GM18505 (cell line): ENCODE results near the gene AKR1B15.
"Not testable (repeated sequence)": the region's sequence is repeated elsewhere in the genome, so short reads cannot be mapped to it uniquely, and the experiment has no call there.

Experiments used
- ATAC-seq: cut with Tn5 transposase; IDR thresholded peaks from one replicate; pipeline ENCODE4 v1.9.1; 2021; ENCODE audit not compliant: unreplicated experiment
- POLR2A ChIP-seq: IDR thresholded peaks from 4 replicates; pipeline ENCODE4 v1.6.1; 2011; ENCODE audit warnings: borderline replicate concordance; ENCODE audit not compliant: insufficient read depth, insufficient read length; ENCODE audit errors: extremely low read depth

The AKR1B15 gene

DNA sequence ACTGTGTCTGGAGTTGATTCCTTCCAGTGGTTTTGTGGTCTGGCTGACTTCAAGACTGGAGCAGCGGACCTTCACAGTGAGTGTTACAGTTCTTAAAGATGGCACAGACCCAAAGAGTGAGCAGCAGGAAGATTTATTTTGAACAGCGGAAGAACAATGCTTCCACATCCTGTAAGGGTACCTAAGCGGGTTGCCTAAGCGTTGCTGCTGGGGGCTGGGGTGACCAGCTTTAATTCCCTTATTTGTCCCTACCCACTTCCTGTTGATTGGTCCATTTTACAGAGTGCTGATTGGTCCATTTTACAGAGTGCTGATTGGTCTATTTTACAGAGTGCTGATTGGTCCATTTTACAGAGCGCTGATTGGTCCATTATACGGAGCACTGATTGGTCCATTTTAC is 13.2 kb downstream of the AKR1B15 start:
- ATAC-seq: no peak
- no peak for TF ChIP-seq POLR2A

DNA sequence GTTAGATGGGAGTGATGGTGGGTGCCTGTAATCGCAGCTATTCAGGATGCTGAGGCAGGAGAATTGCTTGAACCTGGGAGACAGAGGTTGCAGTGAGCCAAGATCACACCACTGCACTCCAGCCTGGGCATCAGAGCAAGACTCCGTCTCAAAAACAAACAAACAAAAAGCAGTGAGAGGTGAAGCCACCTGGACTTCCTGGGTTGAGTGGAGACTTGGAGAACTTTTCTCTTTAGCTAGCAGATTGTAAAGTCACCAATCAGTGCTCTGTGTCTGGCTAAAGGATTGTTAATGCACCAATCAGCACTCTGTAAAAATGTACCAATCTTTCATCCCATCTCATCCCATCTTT is 14.5 kb downstream of the AKR1B15 start:
- ATAC-seq: not testable (repeated sequence)

DNA sequence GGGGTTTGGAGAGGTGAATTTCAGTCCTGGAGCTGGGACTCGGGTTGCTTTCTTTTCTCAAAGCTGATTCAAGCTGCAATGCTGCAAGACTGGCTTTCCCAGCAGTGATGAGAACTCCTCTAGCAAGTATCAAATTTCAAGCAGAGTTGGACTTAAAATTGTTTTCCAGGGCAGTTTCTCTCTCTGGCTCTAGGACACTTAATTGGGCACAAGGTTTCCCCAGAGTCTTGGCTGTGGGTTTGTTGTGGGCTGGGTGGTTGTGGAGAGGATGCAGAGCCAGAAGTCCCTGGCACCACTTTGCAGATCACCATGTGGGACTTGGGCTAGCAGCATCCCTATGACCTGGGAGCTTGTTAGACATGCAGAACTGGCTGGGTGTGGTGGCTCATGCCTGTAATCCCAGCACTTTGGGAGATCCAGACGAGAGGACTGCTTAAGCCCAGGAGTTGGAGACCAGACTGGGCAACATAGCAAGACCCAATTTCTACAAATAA is 16.8 kb downstream of the AKR1B15 start:
- no peak for ATAC-seq
- no peak for TF ChIP-seq POLR2A

DNA sequence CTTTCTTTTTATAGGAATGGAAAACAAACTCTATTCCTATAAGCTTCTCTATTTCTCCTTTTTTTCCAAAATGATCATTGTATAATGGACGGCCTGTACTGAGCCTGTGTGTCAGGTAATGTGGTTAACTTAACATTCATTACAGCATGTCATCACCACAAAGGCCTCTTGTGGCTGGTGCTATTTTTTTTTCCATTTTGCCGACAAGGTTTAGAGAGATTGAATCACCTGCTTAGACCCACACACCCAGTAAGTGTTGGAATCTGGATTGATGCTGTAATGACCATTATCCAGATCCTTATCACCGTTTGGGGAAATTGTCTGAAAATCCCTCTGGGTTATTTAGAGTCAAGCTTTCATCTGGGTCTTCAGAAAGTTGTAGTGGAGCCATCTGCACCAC is 18.5 kb downstream of the AKR1B15 start:
- no peak for TF ChIP-seq POLR2A
- no peak for ATAC-seq

DNA sequence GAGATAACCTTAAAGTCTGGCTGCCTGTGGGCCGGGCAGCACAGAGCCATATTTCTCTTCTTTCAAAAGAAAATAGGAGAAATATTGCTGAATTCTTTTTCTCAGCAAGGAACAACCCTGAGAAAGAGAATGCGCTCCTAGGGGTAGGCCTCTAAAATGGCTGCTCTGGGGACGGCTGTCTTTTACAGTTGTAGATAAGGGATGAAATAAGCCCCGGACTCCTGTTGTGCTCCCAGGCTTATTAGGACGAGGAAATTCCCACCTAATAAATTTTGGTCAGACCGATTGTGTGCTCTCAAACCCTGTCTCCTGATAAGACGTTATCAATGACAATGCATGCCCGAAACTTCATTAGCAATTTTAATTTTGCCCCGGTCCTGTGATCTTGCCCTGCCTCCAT is 21.1 kb downstream of the AKR1B15 start:
- ATAC-seq: not testable (repeated sequence)

DNA sequence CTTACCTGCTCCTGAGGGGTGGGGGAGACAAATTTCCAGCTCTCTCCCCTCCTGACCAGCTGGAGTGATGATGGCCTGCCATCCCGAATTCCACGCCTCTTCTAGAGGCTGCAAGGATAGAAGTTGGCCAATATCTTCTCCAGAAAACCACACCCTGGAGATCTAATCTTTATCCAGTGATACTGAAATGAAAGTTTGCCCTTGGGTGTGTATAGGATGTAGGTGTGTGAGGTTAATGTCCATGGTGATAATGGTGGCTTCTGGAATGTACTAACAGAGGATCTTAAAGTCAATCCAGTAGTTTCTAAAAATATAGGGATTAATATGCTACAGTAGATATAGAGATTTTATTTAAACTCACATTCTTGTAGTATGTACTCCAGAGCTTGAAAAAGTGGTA is 22.2 kb downstream of the AKR1B15 start:
- no peak for ATAC-seq
- no peak for TF ChIP-seq POLR2A

DNA sequence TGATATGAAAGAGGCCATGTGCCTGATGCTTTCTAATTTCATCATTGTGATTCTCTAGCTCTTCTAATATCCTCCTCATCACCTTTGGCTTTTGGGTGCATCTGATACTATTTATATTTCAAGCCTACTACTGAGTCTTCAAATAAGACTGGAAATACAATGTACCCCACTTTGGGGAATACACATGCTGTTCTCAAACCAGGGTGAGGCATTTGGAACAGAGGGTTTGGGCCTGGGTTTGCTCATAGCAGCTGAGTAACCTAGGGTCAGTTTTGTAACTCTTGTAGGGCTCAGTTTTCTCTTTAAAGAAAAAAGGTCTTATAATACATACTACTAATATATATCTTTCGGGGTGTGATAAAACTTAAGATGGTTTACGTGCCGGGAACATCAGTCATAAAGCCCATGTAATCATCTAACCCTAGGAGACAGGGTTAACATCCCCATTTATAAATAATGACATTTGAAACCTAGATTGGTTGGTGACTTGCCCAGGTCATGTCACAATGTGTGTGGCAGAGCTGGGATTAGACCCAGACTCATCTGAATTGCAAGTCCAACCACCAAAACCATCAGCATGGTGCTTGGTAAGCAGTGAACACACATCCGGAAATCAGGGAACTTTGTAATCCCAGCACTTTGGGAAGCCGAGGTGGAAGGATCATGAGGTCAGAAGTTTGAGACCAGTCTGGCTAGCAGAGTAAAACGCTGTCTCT is 23.0 kb downstream of the AKR1B15 start:
- no peak for TF ChIP-seq POLR2A

DNA sequence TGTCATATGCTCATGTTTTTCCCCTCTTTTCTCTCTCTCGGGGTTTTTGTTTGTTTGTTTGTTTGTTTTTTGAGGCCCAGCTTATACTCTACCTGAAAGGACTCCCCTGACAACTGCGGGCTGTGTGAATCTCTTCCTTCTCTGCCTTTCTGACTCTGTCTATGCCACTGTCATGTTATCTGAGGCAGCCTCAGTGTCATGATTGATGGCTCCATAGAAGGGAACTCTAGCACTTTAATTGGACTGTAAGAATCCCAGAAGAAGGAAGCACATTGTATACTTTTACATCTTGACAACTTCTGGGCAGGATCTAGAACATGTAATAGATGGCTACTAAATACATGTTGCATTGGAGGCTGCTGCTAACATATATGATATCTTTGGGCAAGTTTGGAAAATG is 25.4 kb downstream of the AKR1B15 start:
- no peak for ATAC-seq
- no peak for TF ChIP-seq POLR2A

More for the DNA sequence above, 23.0 kb downstream of the AKR1B15 start:
- no peak for ATAC-seq

DNA sequence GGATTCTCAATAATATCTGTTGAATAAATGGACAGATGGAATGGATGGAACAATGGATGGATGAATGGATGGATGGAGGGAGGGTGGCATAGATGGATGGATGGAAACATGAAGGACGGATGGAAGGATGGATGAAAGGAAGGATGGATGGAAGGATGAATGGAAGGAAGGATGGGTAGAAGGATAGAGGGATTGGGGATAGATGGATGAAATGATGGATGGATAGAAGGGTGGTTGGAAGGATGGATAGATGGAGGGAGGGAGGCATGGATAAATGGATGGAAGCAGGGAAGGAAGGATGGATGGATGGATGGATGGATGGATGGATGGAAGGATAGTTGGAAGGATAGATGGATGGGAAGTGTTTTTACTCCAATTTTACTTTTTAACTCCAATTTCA is 35.4 kb downstream of the AKR1B15 start:
- TF ChIP-seq POLR2A: no peak

DNA sequence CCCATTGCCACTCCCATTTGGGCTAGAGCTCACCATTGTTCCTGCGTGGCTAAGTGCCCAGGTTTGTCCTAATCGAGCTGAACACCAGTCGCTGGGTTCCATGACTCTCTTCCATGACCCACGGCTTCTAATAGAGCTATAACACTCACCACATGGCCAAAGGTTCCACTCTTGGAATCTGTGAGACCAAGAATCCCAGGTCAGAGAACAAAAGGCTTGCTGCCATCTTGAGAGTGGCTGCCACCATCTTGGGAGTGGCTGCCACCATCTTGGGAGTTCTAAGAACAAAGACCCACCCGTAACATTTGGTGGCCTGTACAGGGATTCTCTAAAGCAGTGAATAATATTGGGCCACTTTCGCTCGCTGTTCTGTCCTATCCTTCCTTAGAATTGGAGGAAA is 37.0 kb downstream of the AKR1B15 start:
- TF ChIP-seq POLR2A: no peak
- ATAC-seq: no peak

More for the DNA sequence above, 35.4 kb downstream of the AKR1B15 start:
- no peak for ATAC-seq

DNA sequence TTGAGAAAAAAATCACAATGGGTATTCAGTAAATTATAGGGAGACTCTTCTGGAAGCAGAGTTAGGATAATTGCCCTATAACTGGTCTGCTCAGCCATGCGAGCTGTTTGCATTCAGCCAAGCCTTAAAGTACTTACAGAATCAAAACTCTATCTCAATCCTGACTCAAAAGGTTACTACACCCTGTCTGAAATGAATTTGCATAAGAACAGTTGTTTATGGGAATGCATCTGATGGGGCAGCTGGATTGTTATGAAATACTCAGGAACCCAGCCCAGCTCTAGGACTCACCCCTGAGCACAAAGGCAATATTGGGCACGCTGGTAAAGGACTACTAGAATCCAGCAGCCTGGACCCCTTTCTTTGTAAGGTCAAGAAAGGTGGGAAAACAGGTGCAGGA is 38.8 kb downstream of the AKR1B15 start:
- no peak for ATAC-seq
- TF ChIP-seq POLR2A: no peak

DNA sequence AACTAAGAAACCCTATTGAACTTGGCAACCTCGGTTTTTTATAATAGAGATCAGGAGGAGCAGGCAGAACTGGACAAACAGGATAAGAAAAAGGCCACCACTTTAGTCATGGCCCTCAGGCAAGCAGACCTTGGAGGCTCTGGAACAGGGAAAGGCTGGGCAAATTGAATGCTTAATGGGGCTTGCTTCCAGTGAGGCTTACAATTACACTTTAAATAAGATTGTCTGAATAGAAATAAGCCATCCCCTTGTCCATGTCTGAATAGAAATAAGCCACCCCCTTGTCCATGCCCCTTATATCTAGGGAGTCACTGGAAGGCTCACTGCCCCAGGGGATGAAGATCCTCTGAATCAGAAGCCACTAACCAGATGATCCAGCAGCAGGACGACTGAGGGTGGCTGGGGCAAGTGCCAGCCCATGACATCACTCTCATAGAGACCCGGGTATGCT is 40.6 kb downstream of the AKR1B15 start:
- no peak for ATAC-seq

DNA sequence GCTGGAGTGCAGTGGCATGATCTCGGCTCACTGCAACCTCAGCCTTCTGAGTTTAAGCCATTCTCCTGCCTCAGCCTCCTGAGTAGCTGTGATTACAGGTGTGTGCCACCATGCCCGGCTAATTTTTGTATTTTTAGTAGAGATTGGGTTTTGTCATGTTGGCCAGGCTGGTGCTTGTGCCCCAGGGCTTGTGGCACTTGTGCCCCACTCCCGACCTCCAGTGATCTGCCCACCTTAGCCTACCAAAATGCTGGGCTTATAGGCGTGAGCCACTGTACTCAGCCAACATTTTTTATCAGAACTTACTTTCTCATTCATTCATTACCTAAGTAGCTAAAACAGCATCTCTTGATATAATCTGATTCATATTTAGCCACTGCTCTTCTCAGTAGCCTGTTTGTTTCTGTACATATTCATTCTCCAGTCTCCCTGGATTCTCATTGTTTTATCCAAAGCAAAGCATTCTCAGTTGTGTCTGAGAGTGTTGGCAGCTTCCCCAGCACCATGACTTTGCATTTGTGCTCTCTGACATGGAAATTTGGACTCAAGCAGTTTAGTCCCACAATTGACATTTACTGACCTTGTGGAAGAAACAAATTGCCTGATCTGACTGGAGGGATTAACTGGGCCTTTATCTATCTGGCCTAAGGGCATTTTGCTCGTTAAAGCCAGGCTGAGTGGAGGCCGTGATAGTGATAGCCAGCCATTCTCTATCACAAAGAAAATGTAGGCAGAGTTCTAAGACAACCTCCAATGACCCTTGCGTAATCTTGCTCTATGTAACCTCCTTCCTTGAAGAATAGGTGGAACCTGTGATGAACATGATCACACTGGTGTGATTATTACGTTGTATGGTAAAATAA is 44.9 kb downstream of the AKR1B15 start:
- ATAC-seq: no peak
- TF ChIP-seq POLR2A: no peak

More for the DNA sequence above, 40.6 kb downstream of the AKR1B15 start:
- no peak for TF ChIP-seq POLR2A

DNA sequence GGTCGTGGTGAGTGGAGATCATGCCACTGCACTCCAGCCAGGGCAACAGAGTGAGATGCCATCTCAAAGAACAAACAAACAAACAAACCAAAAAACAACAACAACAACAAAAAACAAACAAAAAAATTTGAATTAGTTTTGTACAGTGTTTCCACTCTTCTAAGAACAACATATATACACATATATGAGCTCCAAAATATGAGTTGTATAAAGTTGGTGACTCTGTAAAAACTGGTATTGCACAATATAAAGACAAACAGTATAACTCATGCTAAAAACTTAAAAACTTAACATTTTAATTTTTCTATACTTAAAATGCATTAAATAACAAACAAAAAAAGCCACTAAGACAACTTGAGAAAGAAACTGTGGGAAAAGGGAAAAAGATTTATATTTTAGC is 46.0 kb downstream of the AKR1B15 start:
- TF ChIP-seq POLR2A: no peak
- ATAC-seq: no peak
